Lung (tissue), 12 donors: ENCODE results near the gene KDM5B. TPM values are rescaled to one million over a fixed set of nuclear protein-coding genes. Genes with fewer than 3 reads are reported as not detected.

ENCODE experiments used
- ATAC-seq: fragments of 200-7000 bp; cut with Tn5 transposase; one replicate; pipeline ENCODE4 v1.9.1; 2020; ENCODE audit warnings: moderate number of reproducible peaks; ENCODE audit not compliant: insufficient read depth, low FRiP score
- DNase-seq, 3 donors: peaks; one replicate each; pipeline ENCODE4 v3.0.0-alpha.2; 2013 to 2017
- H3K27ac ChIP-seq, 2 donors: one replicate each; pipeline ENCODE4 v1.5.1; 2013; ENCODE audit warnings: mild to moderate bottlenecking in 2 of 2, moderate library complexity in 2 of 2, control low read depth in 1 of 2, inconsistent platforms in 1 of 2, low read depth in 1 of 2, low read length in 1 of 2
- H3K27me3 ChIP-seq, 3 donors: one replicate each; pipeline ENCODE4 v1.5.1; 2013; ENCODE audit warnings: low read length in 2 of 3; ENCODE audit not compliant: control insufficient read depth in 3 of 3, insufficient read depth in 3 of 3
- H3K36me3 ChIP-seq, 4 donors: one replicate each; pipeline ENCODE4 v1.5.1; 2013; ENCODE audit warnings: low read length in 4 of 4, mild to moderate bottlenecking in 1 of 4, moderate library complexity in 1 of 4; ENCODE audit not compliant: control insufficient read depth in 4 of 4, insufficient read depth in 4 of 4
- H3K4me1 ChIP-seq, 5 donors: one replicate each; pipeline ENCODE4 v1.5.1; 2013; ENCODE audit warnings: low read length in 5 of 5, mild to moderate bottlenecking in 2 of 5, moderate library complexity in 1 of 5; ENCODE audit not compliant: control insufficient read depth in 5 of 5, insufficient read depth in 5 of 5
- H3K4me3 ChIP-seq: one replicate; pipeline ENCODE4 v1.5.1; 2013; ENCODE audit warnings: mild to moderate bottlenecking, control low read depth, moderate library complexity
- H3K9ac ChIP-seq, 2 donors: one replicate each; pipeline ENCODE4 v1.5.1; 2013; ENCODE audit warnings: low read length in 2 of 2, control low read depth in 1 of 2; ENCODE audit not compliant: insufficient read depth in 1 of 2
- H3K9me3 ChIP-seq, 4 donors: one replicate each; pipeline ENCODE4 v1.5.1; 2013; ENCODE audit warnings: low read length in 3 of 4, mild to moderate bottlenecking in 1 of 4, moderate library complexity in 1 of 4; ENCODE audit not compliant: control insufficient read depth in 4 of 4, insufficient read depth in 3 of 4
- CTCF ChIP-seq: IDR thresholded peaks from 2 replicates; pipeline ENCODE4 v1.5.1; 2012; ENCODE audit warnings: mild to moderate bottlenecking; ENCODE audit errors: control extremely low read depth, extremely low read depth
- WGBS, 2 donors: extraction: QIAGEN DNeasy Blood & Tissue Kit; methylation state at CpG; one replicate each; pipeline ENCODE4 v1.1.7; 2013; 5-methylcytosine and 5-hydroxymethylcytosine counted together
- polyA plus RNA-seq, 2 donors: library from polyadenylated mRNA; stranded (reverse); fragments of 200-250 nt; gene quantifications; one replicate each; pipeline ENCODE4 v1.2.1, GENCODE V29; 2013
- total RNA-seq, 2 donors: library from RNA; depleted of rRNA in 1 of 2; stranded (reverse); fragments of >200 nt in 1 of 2; gene quantifications; one replicate each; pipeline ENCODE4 v1.2.1, GENCODE V29; 2014 to 2021
- donor health status: control.
- donor health status: control.
- donor health status: Bipolar disorder and iron deficiency.
- donor health status: healthy.
- donor health status: DM: yes; HTN: yes; CAD: no.

KDM5B gene
- total and polyA plus RNA-seq, 4 donors: 11.2 to 247 (median 31.6) TPM

GRCh38 chr1:202837746-202838262 lies 29.6 kb upstream of the KDM5B start:
- DNase-seq (no peak), ATAC-seq (no peak)
- no peaks in the 10 kb centered on the region for H3K27me3 ChIP-seq
- WGBS, 2 donors: 85 to 88% methylated on average over 5 of the region's 5 CpGs
- no peak overlapping the region for H3K9ac ChIP-seq
- H3K36me3 ChIP-seq: no peaks in the 10 kb centered on the region
- no peak for TF ChIP-seq CTCF
- H3K9me3 ChIP-seq: no peaks in the 10 kb centered on the region
- H3K4me1 ChIP-seq: no peaks in the 10 kb centered on the region
- no peak overlapping the region for H3K27ac ChIP-seq
- no peak overlapping the region for H3K4me3 ChIP-seq

- Histone ChIP-seq H3K27me3 (no peaks in the 10 kb centered on the region), H3K4me3 (no peak overlapping the region), H3K9ac (no peak overlapping the region), H3K4me1 (no peaks in the 10 kb centered on the region), H3K27ac (no peak overlapping the region), H3K36me3 (no peaks in the 10 kb centered on the region), H3K9me3 (no peaks in the 10 kb centered on the region)
- DNase-seq (no peak), ATAC-seq (no peak)
- no peak for TF ChIP-seq CTCF
- WGBS, 2 donors: 47 to 59% methylated on average over 5 of the region's 5 CpGs
Observed at GRCh38 chr1:202836623-202837403, 28.6 kb upstream of the KDM5B start.

GRCh38 chr1:202835548-202836072 lies 27.4 kb upstream of the KDM5B start:
- no peak overlapping the region for H3K27ac ChIP-seq
- DNase-seq (no peak), ATAC-seq (no peak)
- H3K4me1 ChIP-seq: no peaks in the 10 kb centered on the region
- H3K4me3 ChIP-seq: no peak overlapping the region
- no peaks in the 10 kb centered on the region for H3K27me3 ChIP-seq
- no peak overlapping the region for H3K9ac ChIP-seq
- H3K9me3 ChIP-seq: no peaks in the 10 kb centered on the region
- WGBS, 2 donors: 31 to 47% methylated on average over 2 to 3 of the region's 3 CpGs
- H3K36me3 ChIP-seq: no peaks in the 10 kb centered on the region
- no peak for TF ChIP-seq CTCF
